HUES64 (cell line): Measurements from ENCODE around the gene CNPY3. TPM values are rescaled to one million over a fixed set of nuclear protein-coding genes. Genes with fewer than 3 reads are reported as not detected.
A peak's percentile ranks its signal among the peaks of the same experiment; 100 is the strongest.
"Not testable (repeated sequence)": the region's sequence is repeated elsewhere in the genome, so short reads cannot be mapped to it uniquely, and the experiment has no call there.

Experiments
- H3K27ac ChIP-seq: 2 replicates; pipeline ENCODE4 v1.7.0; 2013; ENCODE audit warnings: low read depth, low read length, inconsistent platforms
- H3K27me3 ChIP-seq: 2 replicates; pipeline ENCODE4 v1.6.1; 2013; ENCODE audit warnings: mild to moderate bottlenecking, low read length; ENCODE audit not compliant: insufficient read depth
- H3K36me3 ChIP-seq: 2 replicates; pipeline ENCODE4 v1.6.1; 2013; ENCODE audit warnings: mild to moderate bottlenecking, low read length; ENCODE audit not compliant: insufficient read depth
- H3K4me1 ChIP-seq: 2 replicates; pipeline ENCODE4 v1.6.1; 2013; ENCODE audit warnings: mild to moderate bottlenecking, low read length, moderate library complexity; ENCODE audit not compliant: insufficient read depth
- H3K4me3 ChIP-seq: 2 replicates; pipeline ENCODE4 v1.5.1; 2013; ENCODE audit warnings: mild to moderate bottlenecking, low read length, moderate library complexity
- H3K9ac ChIP-seq: 2 replicates; pipeline ENCODE4 v1.6.1; 2013; ENCODE audit warnings: mild to moderate bottlenecking, low read depth, low read length
- H3K9me3 ChIP-seq: 2 replicates; pipeline ENCODE4 v1.6.1; 2013; ENCODE audit warnings: low read depth, low read length; ENCODE audit not compliant: insufficient read depth
- WGBS: fragments of 150-250, 120-280 bp; methylation state at CpG from one replicate; pipeline ENCODE4 v1.1.7; 2013; ENCODE audit warnings: missing lambda C conversion rate; 5-methylcytosine and 5-hydroxymethylcytosine counted together
- polyA plus RNA-seq, 2 experiments: library from polyadenylated mRNA; stranded (reverse); fragments of 50-300 nt; gene quantifications; one replicate each; pipeline ENCODE4 v1.2.3, GENCODE V29; 2013

Gene CNPY3
- 52.7 TPM for polyA plus RNA-seq (2013, experiment 1 of 2)
- polyA plus RNA-seq (2013, experiment 2 of 2) = 58.8 TPM

DNA sequence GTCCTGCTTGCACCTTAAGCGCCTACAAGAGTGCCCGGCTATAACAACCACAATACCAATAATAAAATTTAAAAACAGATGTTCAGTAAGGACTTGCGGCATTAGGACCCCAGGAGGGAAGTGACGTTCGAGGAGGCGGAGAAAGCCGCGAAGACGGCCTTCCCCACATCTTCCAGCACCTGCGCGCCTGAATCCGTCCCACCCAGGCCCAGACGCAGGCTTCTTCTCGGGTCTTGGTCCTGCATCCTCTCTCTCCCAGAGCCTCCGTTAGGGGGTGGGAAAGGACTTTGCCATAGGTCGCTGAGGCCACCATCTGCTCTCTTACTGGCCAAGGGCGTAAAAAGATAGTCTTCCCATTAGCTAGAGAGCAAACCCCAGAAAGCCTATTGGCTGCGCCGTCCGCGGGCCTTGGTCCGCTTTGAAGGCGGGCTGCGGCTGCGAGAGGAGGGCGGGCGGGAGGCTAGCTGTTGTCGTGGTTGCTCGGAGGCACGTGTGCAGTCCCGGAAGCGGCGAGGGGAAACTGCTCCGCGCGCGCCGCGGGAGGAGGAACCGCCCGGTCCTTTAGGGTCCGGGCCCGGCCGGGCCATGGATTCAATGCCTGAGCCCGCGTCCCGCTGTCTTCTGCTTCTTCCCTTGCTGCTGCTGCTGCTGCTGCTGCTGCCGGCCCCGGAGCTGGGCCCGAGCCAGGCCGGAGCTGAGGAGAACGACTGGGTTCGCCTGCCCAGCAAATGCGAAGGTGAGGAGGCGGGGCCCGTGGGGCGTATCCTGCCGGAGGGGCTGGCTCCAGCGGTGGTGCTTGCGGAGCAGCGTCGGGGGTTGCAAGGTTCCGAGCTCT lies at the start of gene CNPY3:
CNPY3 (plus strand) TSS at position 495 of the 835 bp plus-strand sequence; CDS start at position 586, 91 bp downstream.
- H3K36me3 ChIP-seq = peaks cover 23% of the 10 kb centered on the region
- H3K27ac ChIP-seq = peak within 1 kb of the TSS; percentile 95
- 1% methylated on average over 62 of the region's 63 CpGs for WGBS
- H3K9ac ChIP-seq = peak within 1 kb of the TSS; percentile 81
- no peaks in the 10 kb centered on the region for H3K4me1 ChIP-seq
- H3K27me3 ChIP-seq = no peaks in the 10 kb centered on the region
- H3K4me3 ChIP-seq = peak within 1 kb of the TSS; percentile 64
- H3K9me3 ChIP-seq = no peaks in the 10 kb centered on the region

DNA sequence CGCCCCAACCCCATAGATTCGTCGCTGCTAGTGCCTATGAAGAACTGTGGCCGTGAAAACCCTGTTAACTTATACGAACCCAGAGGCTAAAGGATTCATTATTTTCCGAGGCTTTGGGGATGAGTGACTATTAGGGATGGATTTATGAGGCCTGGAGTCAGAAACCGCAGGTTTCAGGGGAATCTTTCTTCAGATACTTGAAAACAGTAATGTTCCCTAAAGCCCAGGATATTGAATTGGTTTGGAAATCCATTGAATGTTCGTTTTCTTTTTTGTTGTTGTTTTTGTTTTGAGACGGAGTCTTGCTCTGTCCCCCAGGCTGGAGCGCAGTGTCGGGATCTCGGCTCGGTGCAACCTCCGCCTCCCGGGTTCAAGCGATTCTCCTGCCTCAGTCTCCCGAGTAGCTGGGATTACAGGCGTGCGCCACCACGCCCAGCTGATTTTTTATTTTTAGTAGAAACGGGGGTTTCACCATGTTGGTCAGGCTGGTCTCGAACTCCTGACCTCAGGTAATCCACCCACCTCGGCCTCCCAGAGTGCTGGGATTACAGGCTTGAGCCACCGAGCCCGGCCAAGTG lies 49.0 kb upstream of the CNPY3 start:
- not testable (repeated sequence) for H3K4me1 ChIP-seq, H3K27me3 ChIP-seq, H3K9me3 ChIP-seq
- peaks cover 43% of the 10 kb centered on the region for H3K36me3 ChIP-seq
- peak overlapping the region; percentile 93 for H3K9ac ChIP-seq
- H3K27ac ChIP-seq = peak overlapping the region; percentile 92
- H3K4me3 ChIP-seq = peak overlapping the region; percentile 88
- WGBS = 20% methylated on average over 25 of the region's 25 CpGs

- Histone ChIP-seq H3K9ac (peak overlapping the region; percentile 93), H3K36me3 (peaks cover 49% of the 10 kb centered on the region), H3K4me3 (peak overlapping the region; percentile 88)
- 87% methylated on average over 12 of the region's 12 CpGs for WGBS
- H3K4me1 ChIP-seq, H3K27ac ChIP-seq, H3K27me3 ChIP-seq, H3K9me3 ChIP-seq: not testable (repeated sequence)
Measured at GRCh38 chr6:42880871-42881270, 48.4 kb upstream of the CNPY3 start.

DNA sequence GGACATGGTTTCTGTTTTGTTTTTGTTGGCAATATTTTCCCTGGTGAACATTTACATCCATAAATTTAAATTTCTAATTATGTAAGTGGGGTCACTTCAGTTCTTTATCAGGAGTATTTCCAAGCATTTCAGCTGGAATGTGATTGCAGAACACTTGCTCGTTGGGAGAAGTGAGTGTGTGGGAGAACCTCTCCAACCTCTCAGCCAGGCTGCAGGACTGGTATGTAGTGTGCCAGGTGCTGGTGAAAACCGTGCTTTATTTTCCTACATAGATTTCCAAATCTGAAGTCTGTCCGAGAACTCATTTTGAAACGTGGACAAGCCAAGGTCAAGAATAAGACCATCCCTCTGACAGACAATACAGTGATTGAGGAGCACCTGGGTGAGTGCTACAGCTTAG lies 43.6 kb upstream of the CNPY3 start:
- Histone ChIP-seq H3K9me3 (no peaks in the 10 kb centered on the region), H3K9ac (no peak overlapping the region), H3K36me3 (peaks cover 66% of the 10 kb centered on the region), H3K4me1 (peaks cover 5% of the 10 kb centered on the region; the same call in 1 of the 2 replicates), H3K27ac (no peak overlapping the region), H3K27me3 (no peaks in the 10 kb centered on the region), H3K4me3 (no peak overlapping the region)
- WGBS = 94% methylated on average over 4 of the region's 4 CpGs

- not testable (repeated sequence) for H3K27ac ChIP-seq, H3K27me3 ChIP-seq, H3K4me3 ChIP-seq, H3K9me3 ChIP-seq, H3K4me1 ChIP-seq, H3K9ac ChIP-seq
- WGBS = 99% methylated on average over 4 of the region's 4 CpGs
- H3K36me3 ChIP-seq = peaks cover 44% of the 10 kb centered on the region
Measured at GRCh38 chr6:42888201-42888600, 41.1 kb upstream of the CNPY3 start.

DNA sequence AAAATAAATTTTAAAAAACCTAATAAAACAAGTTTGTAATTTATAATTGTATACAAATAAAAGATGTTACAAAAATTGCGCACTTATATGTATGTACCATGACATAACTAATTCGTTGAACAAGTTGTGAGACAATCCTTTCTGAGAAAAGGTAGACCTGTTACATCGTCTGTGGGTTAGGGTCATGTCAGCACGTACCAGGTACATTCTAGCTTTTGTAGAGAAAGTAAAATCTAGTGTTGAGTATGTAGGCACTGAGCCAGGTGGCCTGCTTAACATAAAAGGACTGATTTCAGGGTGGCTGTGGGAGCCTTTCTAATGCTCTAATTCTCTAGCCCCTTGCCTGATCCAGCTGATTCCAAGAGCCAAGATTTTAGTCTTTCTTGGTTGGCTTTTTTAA lies 39.5 kb upstream of the CNPY3 start:
- H3K9ac ChIP-seq = peak overlapping the region; percentile 98
- H3K36me3 ChIP-seq = peaks cover 28% of the 10 kb centered on the region
- H3K4me1 ChIP-seq = peaks cover 5% of the 10 kb centered on the region; the same call in 1 of the 2 replicates
- no peaks in the 10 kb centered on the region for H3K27me3 ChIP-seq
- H3K9me3 ChIP-seq = no peaks in the 10 kb centered on the region
- WGBS = 65% methylated on average over 4 of the region's 4 CpGs
- H3K4me3 ChIP-seq = peak overlapping the region; percentile 87
- peak overlapping the region; percentile 99 for H3K27ac ChIP-seq

DNA sequence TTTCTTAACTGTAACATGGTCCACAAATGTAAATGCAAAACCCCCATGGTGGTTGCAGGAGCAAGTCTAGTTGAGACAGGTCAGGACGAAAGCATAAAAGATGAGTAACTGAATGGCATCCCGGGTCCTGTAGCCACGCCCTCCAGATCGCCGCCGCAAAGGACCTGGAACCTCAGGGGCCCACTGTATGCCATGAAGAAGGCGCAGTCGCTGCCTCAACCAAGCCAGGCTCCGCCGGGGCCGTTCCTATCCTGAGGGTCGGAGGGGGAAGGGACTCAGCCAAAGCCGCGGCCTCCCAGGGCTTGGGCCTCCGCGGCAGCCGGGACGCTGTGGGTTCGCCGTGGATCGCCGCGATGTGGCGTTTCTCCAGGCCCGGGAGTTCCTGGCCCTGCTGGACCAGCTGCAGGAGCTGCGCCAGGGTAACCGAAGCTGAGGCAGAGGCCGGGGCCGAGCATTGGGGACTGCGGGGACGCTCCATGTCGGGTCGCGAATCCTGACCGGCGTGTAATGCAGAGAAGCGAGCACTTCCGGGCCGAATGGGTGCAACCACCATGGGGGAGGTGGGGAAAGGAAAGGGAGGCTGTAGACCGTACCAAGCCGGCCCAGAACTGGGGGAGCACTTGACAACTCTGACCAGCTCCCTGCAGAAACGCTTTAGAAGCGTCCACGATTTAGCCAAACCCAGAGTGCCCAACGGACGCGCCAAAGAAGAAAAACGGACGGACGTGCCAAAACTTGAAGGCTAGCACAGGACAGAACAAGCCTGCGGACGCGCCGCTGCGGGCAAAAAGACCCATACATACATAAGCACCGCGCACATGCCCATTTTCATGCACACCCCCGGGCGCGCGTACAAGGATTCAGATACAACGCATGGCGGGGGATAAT lies 38.7 kb upstream of the CNPY3 start:
- Histone ChIP-seq H3K36me3 (peaks cover 21% of the 10 kb centered on the region), H3K4me1 (peaks cover 5% of the 10 kb centered on the region; the same call in 1 of the 2 replicates), H3K9ac (peak overlapping the region; percentile 98), H3K9me3 (no peaks in the 10 kb centered on the region), H3K4me3 (peak overlapping the region; percentile 87), H3K27me3 (no peaks in the 10 kb centered on the region), H3K27ac (peak overlapping the region; percentile 99)
- 10% methylated on average over 63 of the region's 63 CpGs for WGBS

GRCh38 chr6:42891199-42891722 lies 38.0 kb upstream of the CNPY3 start:
- peak overlapping the region; percentile 99 for H3K27ac ChIP-seq
- peak overlapping the region; percentile 98 for H3K9ac ChIP-seq
- H3K36me3 ChIP-seq = peaks cover 14% of the 10 kb centered on the region
- peaks cover 5% of the 10 kb centered on the region; the same call in 1 of the 2 replicates for H3K4me1 ChIP-seq
- peak overlapping the region; percentile 87 for H3K4me3 ChIP-seq
- no peaks in the 10 kb centered on the region for H3K27me3 ChIP-seq
- no peaks in the 10 kb centered on the region for H3K9me3 ChIP-seq
- 82% methylated on average over 17 of the region's 17 CpGs for WGBS

- not testable (repeated sequence) for H3K4me1 ChIP-seq, H3K27ac ChIP-seq, H3K36me3 ChIP-seq, H3K4me3 ChIP-seq, H3K27me3 ChIP-seq, H3K9ac ChIP-seq, H3K9me3 ChIP-seq
- 84% methylated on average over 19 of the region's 19 CpGs for WGBS
Measured at GRCh38 chr6:42894041-42894828, 35.0 kb upstream of the CNPY3 start.

DNA sequence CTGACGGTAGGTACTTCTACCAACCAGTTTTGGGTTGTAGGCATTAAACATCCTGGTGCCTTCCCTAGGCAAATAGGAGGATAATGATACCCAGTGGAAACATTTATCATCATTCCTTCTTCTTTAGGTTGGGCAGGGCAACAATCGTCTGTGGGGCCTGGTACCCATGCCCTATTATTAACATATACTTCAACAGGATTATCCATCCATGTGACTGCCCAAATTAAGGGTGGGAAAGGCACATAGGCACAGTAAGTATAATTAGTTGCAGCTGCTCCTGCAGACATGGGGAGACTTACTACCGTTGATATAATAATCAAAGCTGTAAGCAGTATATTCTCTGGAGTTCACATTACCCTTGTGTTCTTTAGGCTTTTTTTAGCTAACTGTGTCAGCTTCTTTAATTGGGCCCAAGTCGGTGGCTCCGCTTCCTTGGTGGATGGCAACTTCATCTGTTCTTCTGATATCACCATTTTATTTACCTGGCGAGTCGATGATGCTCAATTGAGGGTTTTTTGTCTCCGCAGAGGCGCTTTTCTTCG lies 33.0 kb upstream of the CNPY3 start:
- H3K27ac ChIP-seq = no peak overlapping the region
- H3K9ac ChIP-seq = no peak overlapping the region
- H3K9me3 ChIP-seq = no peaks in the 10 kb centered on the region
- no peaks in the 10 kb centered on the region for H3K27me3 ChIP-seq
- 94% methylated on average over 10 of the region's 10 CpGs for WGBS
- H3K36me3 ChIP-seq = no peaks in the 10 kb centered on the region
- H3K4me3 ChIP-seq = no peak overlapping the region
- H3K4me1 ChIP-seq = peaks cover 11% of the 10 kb centered on the region; the same call in 1 of the 2 replicates
